Measurements from ENCODE around the gene CLMN. TPM values are rescaled to one million over a fixed set of nuclear protein-coding genes. Genes with fewer than 3 reads are reported as not detected.

CLMN gene
- total and polyA plus RNA-seq, 2 donors (not counting 1 experiment from before 2014, with no cell fraction given), result 9.6 to 51.5 TPM

- Histone ChIP-seq H3K27ac (ENCODE audit: low read length in 2 of 2) (peak overlapping the region in 1 of 2 donors; percentile 50), H2AFZ (ENCODE audit: insufficient read depth, low read depth, low read length, poor library complexity, severe bottlenecking) (no peak overlapping the region), H4K20me1 (ENCODE audit: control insufficient read depth, insufficient read depth, low read length, poor library complexity, severe bottlenecking) (peaks cover 47% of the 10 kb centered on the region), H3K4me3 (ENCODE audit: control extremely low read depth in 1 of 5, extremely low read depth in 1 of 5, insufficient read depth in 1 of 5, low read depth in 2 of 5, low read length in 4 of 5) (no peak overlapping the region), H3K4me2 (replicated peaks; ENCODE audit: low read depth, low read length, poor library complexity, severe bottlenecking) (peak overlapping the region; percentile 31), H3K79me2 (ENCODE audit: control insufficient read depth, insufficient read depth, low read length) (peaks cover 96% of the 10 kb centered on the region), H3K36me3 (replicated peaks in 1 of 2; ENCODE audit: control extremely low read depth in 1 of 2, control insufficient read depth in 1 of 2, extremely low read depth in 1 of 2, insufficient read depth in 2 of 2, low read length in 1 of 2) (peaks cover 0 to 2% of the 10 kb centered on the region in 2 experiments), H3K27me3 (replicated peaks in 1 of 4; ENCODE audit: control extremely low read depth in 1 of 4, control insufficient read depth in 3 of 4, insufficient read depth in 4 of 4, low read length in 3 of 4) (no peaks in the 10 kb centered on the region), H3K4me1 (ENCODE audit: control insufficient read depth in 2 of 2, insufficient read depth in 2 of 2, low read length in 2 of 2) (peaks cover 37 to 62% of the 10 kb centered on the region in 2 donors), H3K9me3 (ENCODE audit: control extremely low read depth in 1 of 3, control insufficient read depth in 2 of 3, insufficient read depth in 1 of 3, low read length in 2 of 3) (peaks cover 2 to 17% (median 9%) of the 10 kb centered on the region in 3 donors), H3K9ac (ENCODE audit: low read length) (no peak overlapping the region)
- Mint-ChIP-seq H3K9me3 (ENCODE audit: insufficient read depth) (peaks cover 9% of the 10 kb centered on the region), H3K4me1 (peaks cover 86% of the 10 kb centered on the region), H3K4me3 (peak overlapping the region; percentile 70), H3K27me3 (no peaks in the 10 kb centered on the region), H3K27ac (peak overlapping the region; percentile 68)
- no peak for TF ChIP-seq EZH2 (IDR thresholded peaks at IDR 0.05; ENCODE audit: borderline replicate concordance, insufficient read depth, low read depth, low read length, poor library complexity, severe bottlenecking)
- no peak for TF ChIP-seq CTCF (IDR thresholded peaks at IDR 0.05)
- peak; percentile 31 for ATAC-seq (ENCODE audit: low read depth)
- CTCF ChIA-PET, result no interaction called here
- intact Hi-C loops (cut with micrococcal nuclease), result loop anchor here (10.0 kb wide), 1 partner anchor 1347 kb away; no protein-coding TSS in a partner anchor
- POLR2A ChIA-PET, result interaction anchor here (1.3 kb wide), 1 partner anchor 9 kb away, joined by 4 read pairs; no protein-coding TSS in a partner anchor
- WGBS (ENCODE audit: insufficient coverage), result 50% methylated on average over 2 of the region's 7 CpGs
- no peak for DNase-seq
Measured at GRCh38 chr14:95147597-95147996, 172.1 kb downstream of the CLMN start.

DNA sequence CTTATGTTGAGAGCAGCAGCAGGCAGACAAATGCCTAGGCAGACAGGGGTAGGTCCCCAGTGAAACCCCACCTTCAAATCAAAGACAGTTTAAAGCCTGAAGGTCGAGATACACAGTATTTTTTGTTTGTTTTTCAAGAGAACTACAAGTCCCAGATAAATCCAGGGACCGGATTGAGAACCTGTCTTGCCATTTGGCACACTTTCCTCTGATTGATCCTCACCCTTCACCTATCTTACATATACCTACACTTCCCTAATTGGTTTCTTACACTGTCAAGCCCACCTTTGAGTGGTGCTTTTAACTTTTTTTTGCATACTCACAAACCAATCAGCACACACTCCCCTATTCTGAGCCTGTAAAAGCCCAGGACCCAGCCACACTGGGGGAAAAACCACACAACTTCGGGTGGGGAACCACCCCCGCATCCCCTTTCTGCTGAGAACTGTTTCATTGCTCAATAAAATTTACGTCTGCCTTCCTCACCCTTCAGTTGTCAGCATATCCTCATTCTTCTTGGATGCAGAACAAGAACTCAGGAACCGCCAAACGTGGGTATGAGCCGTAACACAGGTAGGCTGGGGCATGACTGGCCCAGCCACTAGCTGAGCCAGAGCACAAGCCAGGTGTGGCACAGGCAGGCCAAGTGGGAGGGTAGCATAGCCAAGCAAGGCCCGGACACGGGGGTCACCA is 173.5 kb downstream of the CLMN start:
- ATAC-seq (ENCODE audit: low read depth), result no peak
- POLR2A ChIA-PET, result no interaction called here
- no peak for DNase-seq
- peaks cover 30 to 54% of the 10 kb centered on the region in 2 donors for H3K4me1 ChIP-seq (ENCODE audit: control insufficient read depth in 2 of 2, insufficient read depth in 2 of 2, low read length in 2 of 2)
- peaks cover 0 to 2% of the 10 kb centered on the region in 2 experiments for H3K36me3 ChIP-seq (replicated peaks in 1 of 2; ENCODE audit: control extremely low read depth in 1 of 2, control insufficient read depth in 1 of 2, extremely low read depth in 1 of 2, insufficient read depth in 2 of 2, low read length in 1 of 2)
- no peak overlapping the region for H3K9ac ChIP-seq (ENCODE audit: low read length)
- H2AFZ ChIP-seq (ENCODE audit: insufficient read depth, low read depth, low read length, poor library complexity, severe bottlenecking), result no peak overlapping the region
- H3K79me2 ChIP-seq (ENCODE audit: control insufficient read depth, insufficient read depth, low read length), result peaks cover 96% of the 10 kb centered on the region
- no peaks in the 10 kb centered on the region for H3K27me3 ChIP-seq (replicated peaks in 1 of 4; ENCODE audit: control extremely low read depth in 1 of 4, control insufficient read depth in 3 of 4, insufficient read depth in 4 of 4, low read length in 3 of 4)
- peaks cover 9% of the 10 kb centered on the region for H3K9me3 Mint-ChIP-seq (ENCODE audit: insufficient read depth)
- 82% methylated on average over 8 of the region's 10 CpGs for WGBS (ENCODE audit: insufficient coverage)
- no peak for TF ChIP-seq CTCF (IDR thresholded peaks at IDR 0.05)
- TF ChIP-seq EZH2 (IDR thresholded peaks at IDR 0.05; ENCODE audit: borderline replicate concordance, insufficient read depth, low read depth, low read length, poor library complexity, severe bottlenecking), result no peak
- H3K27me3 Mint-ChIP-seq, result no peaks in the 10 kb centered on the region
- peaks cover 36% of the 10 kb centered on the region for H4K20me1 ChIP-seq (ENCODE audit: control insufficient read depth, insufficient read depth, low read length, poor library complexity, severe bottlenecking)
- no peak overlapping the region for H3K4me3 ChIP-seq (ENCODE audit: control extremely low read depth in 1 of 5, extremely low read depth in 1 of 5, insufficient read depth in 1 of 5, low read depth in 2 of 5, low read length in 4 of 5)
- H3K27ac Mint-ChIP-seq, result peak overlapping the region; percentile 32
- H3K27ac ChIP-seq (ENCODE audit: low read length in 2 of 2), result peak overlapping the region in 1 of 2 donors; percentile 74
- intact Hi-C loops (cut with micrococcal nuclease), result loop anchor here (10.0 kb wide), 1 partner anchor 1349 kb away; no protein-coding TSS in a partner anchor
- no peak overlapping the region for H3K4me3 Mint-ChIP-seq
- H3K4me1 Mint-ChIP-seq, result peaks cover 86% of the 10 kb centered on the region
- peaks cover 2 to 17% (median 9%) of the 10 kb centered on the region in 3 donors for H3K9me3 ChIP-seq (ENCODE audit: control extremely low read depth in 1 of 3, control insufficient read depth in 2 of 3, insufficient read depth in 1 of 3, low read length in 2 of 3)
- CTCF ChIA-PET, result no interaction called here
- H3K4me2 ChIP-seq (replicated peaks; ENCODE audit: low read depth, low read length, poor library complexity, severe bottlenecking), result no peak overlapping the region
